ENCODE results near the gene PIEZO2. TPM values are rescaled to one million over a fixed set of nuclear protein-coding genes. Genes with fewer than 3 reads are reported as not detected.
A peak's percentile ranks its signal among the peaks of the same experiment; 100 is the strongest.
"Not testable (repeated sequence)": the region's sequence is repeated elsewhere in the genome, so short reads cannot be mapped to it uniquely, and the experiment has no call there.

The PIEZO2 gene
- not detected for total RNA-seq

GRCh38 chr18:11149441-11150270 is at the start of gene PIEZO2:
PIEZO2 (minus strand) TSS chr18:11149569; CDS start chr18:11148588, 981 bp downstream.
- Mint-ChIP-seq H3K27ac (no peak within 1 kb of the TSS), H3K4me3 (no peak within 1 kb of the TSS), H3K9me3 (no peaks in the 10 kb centered on the region), H3K27me3 (peaks cover 59% of the 10 kb centered on the region), H3K4me1 (peaks cover 4% of the 10 kb centered on the region), H3K36me3 (no peaks in the 10 kb centered on the region)
- DNase-seq = peak; percentile 11

GRCh38 chr18:11183637-11184036 is 34.3 kb upstream of the PIEZO2 start:
- Mint-ChIP-seq H3K36me3 (no peaks in the 10 kb centered on the region), H3K27ac (no peak overlapping the region), H3K9me3 (no peaks in the 10 kb centered on the region), H3K4me3 (no peak overlapping the region), H3K4me1 (no peaks in the 10 kb centered on the region), H3K27me3 (no peaks in the 10 kb centered on the region)
- DNase-seq = no peak

- not testable (repeated sequence) for H3K4me1 Mint-ChIP-seq, DNase-seq, H3K27me3 Mint-ChIP-seq, H3K4me3 Mint-ChIP-seq, H3K27ac Mint-ChIP-seq, H3K36me3 Mint-ChIP-seq, H3K9me3 Mint-ChIP-seq
These were observed 32.3 kb upstream of the PIEZO2 start for GRCh38 chr18:11181629-11182028.

GRCh38 chr18:11179959-11180519 is 30.7 kb upstream of the PIEZO2 start:
- H3K4me1 Mint-ChIP-seq = no peaks in the 10 kb centered on the region
- no peak for DNase-seq
- no peak overlapping the region for H3K4me3 Mint-ChIP-seq
- no peaks in the 10 kb centered on the region for H3K36me3 Mint-ChIP-seq
- no peak overlapping the region for H3K27ac Mint-ChIP-seq
- no peaks in the 10 kb centered on the region for H3K9me3 Mint-ChIP-seq
- H3K27me3 Mint-ChIP-seq = no peaks in the 10 kb centered on the region

GRCh38 chr18:11178951-11179549 is 29.7 kb upstream of the PIEZO2 start:
- H3K27me3 Mint-ChIP-seq = no peaks in the 10 kb centered on the region
- DNase-seq = no peak
- H3K4me3 Mint-ChIP-seq = no peak overlapping the region
- H3K4me1 Mint-ChIP-seq = no peaks in the 10 kb centered on the region
- no peaks in the 10 kb centered on the region for H3K36me3 Mint-ChIP-seq
- no peak overlapping the region for H3K27ac Mint-ChIP-seq
- H3K9me3 Mint-ChIP-seq = no peaks in the 10 kb centered on the region

GRCh38 chr18:11177382-11177781 is 28.0 kb upstream of the PIEZO2 start:
- Mint-ChIP-seq H3K4me1 (no peaks in the 10 kb centered on the region), H3K4me3 (no peak overlapping the region), H3K27ac (no peak overlapping the region), H3K27me3 (no peaks in the 10 kb centered on the region), H3K36me3 (no peaks in the 10 kb centered on the region), H3K9me3 (no peaks in the 10 kb centered on the region)
- DNase-seq = no peak

- Mint-ChIP-seq H3K36me3 (no peaks in the 10 kb centered on the region), H3K4me3 (no peak overlapping the region), H3K27ac (no peak overlapping the region), H3K27me3 (no peaks in the 10 kb centered on the region), H3K9me3 (no peaks in the 10 kb centered on the region), H3K4me1 (no peaks in the 10 kb centered on the region)
- no peak for DNase-seq
These were observed 27.1 kb upstream of the PIEZO2 start for GRCh38 chr18:11176481-11176881.

- Mint-ChIP-seq H3K27ac (no peak overlapping the region), H3K9me3 (no peaks in the 10 kb centered on the region)
These were observed 26.1 kb upstream of the PIEZO2 start for GRCh38 chr18:11175266-11175979.

GRCh38 chr18:11174179-11174578 is 24.8 kb upstream of the PIEZO2 start:
- not testable (repeated sequence) for H3K27me3 Mint-ChIP-seq, H3K4me3 Mint-ChIP-seq, H3K4me1 Mint-ChIP-seq, H3K36me3 Mint-ChIP-seq, H3K9me3 Mint-ChIP-seq, H3K27ac Mint-ChIP-seq, DNase-seq

More at GRCh38 chr18:11175266-11175979, 26.1 kb upstream of the PIEZO2 start:
- Mint-ChIP-seq H3K36me3 (no peaks in the 10 kb centered on the region), H3K4me1 (no peaks in the 10 kb centered on the region), H3K4me3 (no peak overlapping the region), H3K27me3 (no peaks in the 10 kb centered on the region)
- DNase-seq = no peak

GRCh38 chr18:11167778-11168177 is 18.4 kb upstream of the PIEZO2 start:
- Mint-ChIP-seq H3K4me1 (no peaks in the 10 kb centered on the region), H3K4me3 (no peak overlapping the region), H3K36me3 (no peaks in the 10 kb centered on the region), H3K27ac (no peak overlapping the region), H3K9me3 (no peaks in the 10 kb centered on the region), H3K27me3 (peaks cover 18% of the 10 kb centered on the region)
- DNase-seq = no peak

- Mint-ChIP-seq H3K9me3 (no peaks in the 10 kb centered on the region), H3K27ac (no peak overlapping the region)
These were observed 16.6 kb upstream of the PIEZO2 start for GRCh38 chr18:11165952-11166351.

GRCh38 chr18:11165138-11165537 is 15.8 kb upstream of the PIEZO2 start:
- Mint-ChIP-seq H3K27me3 (peaks cover 23% of the 10 kb centered on the region), H3K9me3 (no peaks in the 10 kb centered on the region), H3K4me3 (no peak overlapping the region), H3K36me3 (no peaks in the 10 kb centered on the region), H3K27ac (no peak overlapping the region), H3K4me1 (no peaks in the 10 kb centered on the region)
- DNase-seq = no peak

More at GRCh38 chr18:11165952-11166351, 16.6 kb upstream of the PIEZO2 start:
- H3K27me3 Mint-ChIP-seq = peaks cover 19% of the 10 kb centered on the region
- H3K4me1 Mint-ChIP-seq = no peaks in the 10 kb centered on the region
- no peak overlapping the region for H3K4me3 Mint-ChIP-seq
- DNase-seq = no peak
- H3K36me3 Mint-ChIP-seq = no peaks in the 10 kb centered on the region

- Mint-ChIP-seq H3K9me3 (no peaks in the 10 kb centered on the region), H3K36me3 (no peaks in the 10 kb centered on the region), H3K27me3 (peaks cover 23% of the 10 kb centered on the region), H3K4me3 (no peak overlapping the region), H3K4me1 (no peaks in the 10 kb centered on the region), H3K27ac (no peak overlapping the region)
- DNase-seq = no peak
These were observed 14.3 kb upstream of the PIEZO2 start for GRCh38 chr18:11163665-11164064.

GRCh38 chr18:11162889-11163288 is 13.5 kb upstream of the PIEZO2 start:
- peaks cover 23% of the 10 kb centered on the region for H3K27me3 Mint-ChIP-seq
- no peaks in the 10 kb centered on the region for H3K36me3 Mint-ChIP-seq
- H3K4me3 Mint-ChIP-seq = no peak overlapping the region
- H3K27ac Mint-ChIP-seq = no peak overlapping the region
- DNase-seq = no peak
- no peaks in the 10 kb centered on the region for H3K4me1 Mint-ChIP-seq
- H3K9me3 Mint-ChIP-seq = no peaks in the 10 kb centered on the region

- H3K4me3 Mint-ChIP-seq = no peak overlapping the region
- H3K27ac Mint-ChIP-seq = no peak overlapping the region
- peaks cover 23% of the 10 kb centered on the region for H3K27me3 Mint-ChIP-seq
- H3K36me3 Mint-ChIP-seq = no peaks in the 10 kb centered on the region
- no peaks in the 10 kb centered on the region for H3K4me1 Mint-ChIP-seq
- no peak for DNase-seq
- no peaks in the 10 kb centered on the region for H3K9me3 Mint-ChIP-seq
These were observed 13.1 kb upstream of the PIEZO2 start for GRCh38 chr18:11162462-11162861.
